ENCODE data around the gene SCNN1A.

DNA sequence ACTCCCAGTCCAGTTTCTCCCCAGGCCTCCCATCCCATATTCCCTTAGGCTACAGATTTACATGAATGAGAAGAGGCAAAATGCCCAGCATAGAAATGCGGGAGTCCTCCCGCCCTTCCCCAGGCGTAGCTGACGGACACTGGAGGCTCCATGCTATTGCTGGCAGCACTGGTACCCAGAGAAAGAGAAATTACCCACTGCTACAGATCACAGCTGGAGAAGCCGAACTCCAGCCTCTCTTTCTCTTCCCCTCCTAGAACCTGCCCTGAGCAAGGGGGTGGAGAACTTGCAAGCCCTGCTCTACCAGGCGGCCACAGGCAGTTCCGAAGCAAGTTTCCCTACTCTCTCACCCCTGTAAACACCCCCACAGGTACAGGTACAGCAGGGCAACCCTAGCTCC lies 12.2 kb upstream of the SCNN1A start:
- TF ChIP-seq CTCF (IDR thresholded peaks at IDR 0.05), result no peak
- no peak for TF ChIP-seq POLR2A (IDR thresholded peaks at IDR 0.05)
